HUES48 (cell line): ENCODE measurements around the gene PLP2.

Experiments
- H3K27ac ChIP-seq: one replicate; pipeline ENCODE4 v1.7.0; 2013; ENCODE audit warnings: low read depth, low read length, inconsistent platforms
- H3K27me3 ChIP-seq: 2 replicates; pipeline ENCODE4 v1.6.1; 2013; ENCODE audit warnings: mild to moderate bottlenecking, low read length; ENCODE audit not compliant: control insufficient read depth, insufficient read depth
- H3K36me3 ChIP-seq: 2 replicates; pipeline ENCODE4 v1.6.1; 2013; ENCODE audit warnings: low read length; ENCODE audit not compliant: control insufficient read depth, insufficient read depth
- H3K4me1 ChIP-seq: 2 replicates; pipeline ENCODE4 v1.6.1; 2013; ENCODE audit warnings: mild to moderate bottlenecking, low read length; ENCODE audit not compliant: control insufficient read depth, insufficient read depth
- H3K4me3 ChIP-seq: 2 replicates; pipeline ENCODE4 v1.5.1; 2013; ENCODE audit warnings: mild to moderate bottlenecking, low read depth, low read length
- H3K9ac ChIP-seq: 2 replicates; pipeline ENCODE4 v1.6.1; 2013; ENCODE audit warnings: mild to moderate bottlenecking, low read depth, low read length, moderate library complexity
- H3K9me3 ChIP-seq: 2 replicates; pipeline ENCODE4 v1.6.1; 2013; ENCODE audit warnings: low read length; ENCODE audit not compliant: control insufficient read depth, insufficient read depth

Gene PLP2

DNA sequence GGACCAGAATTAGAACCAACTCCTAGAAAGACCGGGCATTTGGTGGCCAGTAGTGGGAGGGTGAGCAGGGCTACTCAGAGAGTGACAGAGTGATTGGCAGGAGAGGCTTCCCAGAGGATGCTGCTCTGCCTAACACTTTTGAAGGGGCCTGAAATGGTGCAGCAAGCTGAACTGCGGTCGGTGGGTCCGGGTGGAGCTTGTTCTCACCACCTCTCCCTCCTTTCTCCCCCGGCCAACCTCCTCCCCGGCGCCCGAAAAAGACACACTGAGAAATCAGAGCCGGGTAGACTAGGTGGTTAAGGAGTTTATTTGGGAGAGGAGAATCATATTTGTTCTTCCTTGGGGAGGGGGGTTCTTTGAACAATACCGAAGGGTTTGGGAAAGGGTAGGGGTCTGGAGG, 15.8 kb downstream of the PLP2 start:
- peaks cover 26% of the 10 kb centered on the region for H3K9me3 ChIP-seq
- no peaks in the 10 kb centered on the region for H3K27me3 ChIP-seq
- H3K4me1 ChIP-seq = no peaks in the 10 kb centered on the region
- peak overlapping the region; percentile 65; the same call in 1 of the 2 replicates for H3K4me3 ChIP-seq
- H3K27ac ChIP-seq = no peak overlapping the region
- peaks cover 3% of the 10 kb centered on the region; the same call in 1 of the 2 replicates for H3K36me3 ChIP-seq
- H3K9ac ChIP-seq = no peak overlapping the region

DNA sequence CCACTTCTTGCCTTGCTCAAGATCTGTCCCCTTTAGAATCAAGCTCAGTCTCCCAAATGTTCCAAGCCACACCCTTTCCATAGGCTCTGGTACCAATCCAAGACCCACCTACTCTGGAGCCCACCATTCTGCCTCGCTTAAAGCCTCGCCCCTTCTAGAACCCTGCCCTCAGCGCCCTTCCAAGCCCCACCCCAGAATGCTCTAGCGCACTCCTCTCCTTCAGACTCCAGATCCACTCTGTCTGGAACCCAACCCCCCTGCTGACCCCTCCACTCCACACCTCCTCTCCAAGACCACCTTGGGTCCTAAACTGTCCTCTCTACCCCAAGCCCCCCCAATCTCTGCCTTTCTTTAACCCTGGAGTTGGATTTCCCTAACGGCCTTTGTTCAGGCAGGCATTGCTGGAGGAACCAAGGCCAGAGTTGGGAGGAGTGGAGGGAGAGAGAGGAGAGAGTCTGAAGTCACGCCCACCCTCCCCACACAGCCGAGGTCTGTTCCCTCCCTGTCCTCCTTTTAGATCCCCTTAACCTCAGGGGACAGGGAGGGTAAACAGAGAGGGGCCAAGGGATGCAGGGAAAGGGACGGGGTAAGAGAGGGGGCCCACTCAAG, 16.9 kb downstream of the PLP2 start:
- peaks cover 30% of the 10 kb centered on the region; the same call in 1 of the 2 replicates for H3K9me3 ChIP-seq
- no peaks in the 10 kb centered on the region for H3K36me3 ChIP-seq
- no peak overlapping the region for H3K9ac ChIP-seq
- H3K27ac ChIP-seq = no peak overlapping the region
- no peak overlapping the region for H3K4me3 ChIP-seq
- no peaks in the 10 kb centered on the region for H3K4me1 ChIP-seq
- no peaks in the 10 kb centered on the region for H3K27me3 ChIP-seq

DNA sequence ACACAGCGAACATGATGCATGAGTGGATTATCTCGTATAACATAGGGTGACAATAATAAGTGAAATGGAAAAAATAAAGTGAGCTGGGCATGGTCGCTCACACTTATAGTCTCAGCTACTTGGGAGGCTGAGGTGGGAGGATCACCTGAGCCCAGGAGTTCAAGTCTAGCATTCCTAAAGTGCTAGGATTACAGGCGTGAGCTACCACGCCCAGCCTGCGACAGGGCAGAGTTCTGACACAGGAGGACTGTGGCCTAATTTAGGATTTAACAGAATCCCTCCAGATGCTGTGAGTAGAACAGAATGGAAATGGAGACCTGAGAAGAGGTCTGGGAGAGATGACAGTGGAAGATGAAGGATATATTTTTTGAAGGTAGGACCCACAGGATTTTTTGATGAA, 17.9 kb downstream of the PLP2 start:
- Histone ChIP-seq H3K27ac (no peak overlapping the region), H3K9me3 (peaks cover 34% of the 10 kb centered on the region; the same call in 1 of the 2 replicates), H3K27me3 (no peaks in the 10 kb centered on the region), H3K4me3 (no peak overlapping the region), H3K36me3 (no peaks in the 10 kb centered on the region), H3K4me1 (no peaks in the 10 kb centered on the region), H3K9ac (no peak overlapping the region)

GRCh38 chrX:49190821-49191573, 19.3 kb downstream of the PLP2 start:
- peak overlapping the region; percentile 72 for H3K4me3 ChIP-seq

DNA sequence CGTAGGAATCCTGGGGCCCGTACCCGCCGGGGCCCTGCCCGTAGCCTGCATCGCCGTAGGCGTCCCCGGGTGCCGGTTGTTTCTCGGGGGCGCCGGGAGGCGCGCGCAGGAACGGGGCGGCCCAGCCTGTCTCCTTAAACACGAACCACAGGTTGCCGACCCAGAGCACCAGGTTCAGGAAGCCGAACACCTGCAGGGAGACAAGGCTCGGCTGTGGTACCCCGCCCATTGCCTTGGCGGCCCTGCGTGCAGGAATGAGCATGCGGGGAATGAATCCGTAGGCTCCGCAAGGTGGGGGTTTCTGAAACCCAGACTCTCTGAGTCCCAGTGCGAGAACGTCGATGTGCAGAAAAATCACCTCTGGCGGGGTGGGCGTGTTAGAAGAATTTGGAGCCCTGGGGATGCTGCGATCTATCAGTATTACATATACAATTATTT, 19.9 kb downstream of the PLP2 start:
- peak overlapping the region; percentile 91 for H3K27ac ChIP-seq
- peak overlapping the region; percentile 72 for H3K4me3 ChIP-seq
- peak overlapping the region; percentile 59 for H3K9ac ChIP-seq
- peaks cover 34% of the 10 kb centered on the region; the same call in 1 of the 2 replicates for H3K9me3 ChIP-seq
- H3K4me1 ChIP-seq = no peaks in the 10 kb centered on the region
- H3K27me3 ChIP-seq = no peaks in the 10 kb centered on the region
- H3K36me3 ChIP-seq = no peaks in the 10 kb centered on the region

More at GRCh38 chrX:49190821-49191573, 19.3 kb downstream of the PLP2 start:
- H3K9me3 ChIP-seq = peaks cover 36% of the 10 kb centered on the region; the same call in 1 of the 2 replicates
- H3K27ac ChIP-seq = peak overlapping the region; percentile 91
- H3K27me3 ChIP-seq = no peaks in the 10 kb centered on the region
- peak overlapping the region; percentile 59 for H3K9ac ChIP-seq
- no peaks in the 10 kb centered on the region for H3K36me3 ChIP-seq
- no peaks in the 10 kb centered on the region for H3K4me1 ChIP-seq

GRCh38 chrX:49192722-49193328, 21.1 kb downstream of the PLP2 start:
- Histone ChIP-seq H3K9ac (no peak overlapping the region), H3K4me1 (no peaks in the 10 kb centered on the region), H3K27ac (no peak overlapping the region), H3K9me3 (peaks cover 28% of the 10 kb centered on the region; the same call in 1 of the 2 replicates), H3K27me3 (no peaks in the 10 kb centered on the region), H3K36me3 (no peaks in the 10 kb centered on the region), H3K4me3 (no peak overlapping the region)

GRCh38 chrX:49193542-49193964, 21.9 kb downstream of the PLP2 start:
- Histone ChIP-seq H3K36me3 (no peaks in the 10 kb centered on the region), H3K27ac (no peak overlapping the region), H3K4me3 (no peak overlapping the region), H3K4me1 (no peaks in the 10 kb centered on the region), H3K27me3 (no peaks in the 10 kb centered on the region), H3K9ac (no peak overlapping the region), H3K9me3 (peaks cover 26% of the 10 kb centered on the region; the same call in 1 of the 2 replicates)

- no peaks in the 10 kb centered on the region for H3K36me3 ChIP-seq
Measured at GRCh38 chrX:49197543-49198087, 25.9 kb downstream of the PLP2 start.

DNA sequence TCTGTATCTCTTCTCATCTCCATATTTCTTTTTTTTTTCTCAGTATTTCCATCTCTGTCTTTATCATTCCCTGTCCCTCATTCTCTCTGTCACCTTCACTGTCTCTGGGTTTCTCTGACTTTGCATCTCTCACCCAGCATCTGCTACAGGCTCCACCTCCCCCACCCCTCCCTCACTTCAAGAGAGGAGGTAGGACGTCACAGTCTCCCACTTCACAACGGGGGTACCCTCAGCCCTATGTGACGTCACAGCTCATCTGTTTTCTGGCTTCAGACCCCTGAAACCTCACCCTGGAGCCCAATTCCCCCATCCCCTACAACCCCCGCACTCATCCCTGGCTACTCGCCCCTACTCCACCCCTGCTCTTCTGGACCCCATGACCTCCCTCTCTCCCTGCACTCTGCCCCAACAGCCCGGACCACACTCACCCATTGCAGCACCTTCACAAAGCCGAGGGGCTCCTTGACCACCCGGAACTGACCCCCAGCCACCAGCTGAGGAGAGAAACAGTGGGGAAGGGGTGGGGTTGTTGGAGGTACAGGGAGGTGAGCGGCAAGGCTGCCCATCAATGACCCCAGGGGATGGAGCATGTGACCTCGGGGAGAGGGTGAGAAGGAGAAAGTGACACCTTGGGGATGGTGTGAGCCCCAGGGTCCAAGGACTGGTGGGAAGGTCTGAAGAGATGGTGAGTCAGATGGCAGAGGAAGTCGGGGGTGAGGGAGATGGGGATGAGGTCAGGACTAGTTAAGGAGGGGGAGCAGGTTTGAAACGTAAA, 27.0 kb downstream of the PLP2 start:
- Histone ChIP-seq H3K9me3 (peaks cover 18% of the 10 kb centered on the region), H3K36me3 (no peaks in the 10 kb centered on the region), H3K9ac (no peak overlapping the region), H3K4me1 (no peaks in the 10 kb centered on the region), H3K27me3 (no peaks in the 10 kb centered on the region), H3K27ac (no peak overlapping the region), H3K4me3 (peak overlapping the region; percentile 51)

More at GRCh38 chrX:49197543-49198087, 25.9 kb downstream of the PLP2 start:
- no peak overlapping the region for H3K27ac ChIP-seq
- H3K9me3 ChIP-seq = peaks cover 24% of the 10 kb centered on the region
- H3K4me3 ChIP-seq = no peak overlapping the region
- no peaks in the 10 kb centered on the region for H3K4me1 ChIP-seq
- H3K9ac ChIP-seq = no peak overlapping the region
- H3K27me3 ChIP-seq = no peaks in the 10 kb centered on the region

- H3K27ac ChIP-seq = no peak overlapping the region
- H3K36me3 ChIP-seq = no peaks in the 10 kb centered on the region
- no peak overlapping the region for H3K9ac ChIP-seq
- H3K9me3 ChIP-seq = peaks cover 15% of the 10 kb centered on the region
- no peaks in the 10 kb centered on the region for H3K4me1 ChIP-seq
- H3K27me3 ChIP-seq = no peaks in the 10 kb centered on the region
- H3K4me3 ChIP-seq = peak overlapping the region; percentile 51
Measured at GRCh38 chrX:49199315-49199595, 27.6 kb downstream of the PLP2 start.
